ENCODE measurements around the gene XPC. TPM values are rescaled to one million over a fixed set of nuclear protein-coding genes. Genes with fewer than 3 reads are reported as not detected.
A peak's percentile ranks its signal among the peaks of the same experiment; 100 is the strongest.

The XPC gene
- total and polyA plus RNA-seq, 2 of the 8 experiments (the other 6 are each of a cell fraction or from before 2014, with no cell fraction given), result 8.8 to 27.3 TPM

DNA sequence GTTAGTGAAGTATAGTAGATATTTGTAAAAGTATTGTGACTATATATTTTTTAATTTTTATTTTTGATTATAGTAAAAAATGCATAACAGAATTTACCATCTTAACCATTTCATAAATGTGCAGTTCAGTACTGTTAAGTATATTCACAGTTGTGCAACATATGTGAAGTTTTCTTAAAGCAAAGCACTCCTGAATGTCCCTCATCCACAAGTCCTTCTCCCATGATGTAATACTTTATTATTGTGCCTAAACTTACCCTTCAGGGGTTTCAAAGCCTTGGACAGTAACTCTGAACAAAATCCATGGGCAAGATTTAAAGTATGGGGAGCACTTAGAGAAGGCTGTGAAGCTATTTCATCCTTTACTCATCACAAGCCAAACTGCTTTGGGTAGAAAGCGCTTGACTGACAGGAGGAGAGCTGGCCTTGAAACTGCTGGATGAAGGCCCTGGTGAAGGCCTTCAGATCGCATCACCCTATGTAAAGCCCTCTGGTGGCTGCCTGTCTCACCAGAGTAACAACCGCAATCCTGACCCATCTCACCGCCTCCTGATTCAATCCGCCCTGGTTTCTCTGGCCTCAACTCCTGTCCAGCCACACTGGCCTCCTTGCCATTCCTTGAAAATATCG lies 28.3 kb upstream of the XPC start (continued):
- TF ChIP-seq, protein P1, sequence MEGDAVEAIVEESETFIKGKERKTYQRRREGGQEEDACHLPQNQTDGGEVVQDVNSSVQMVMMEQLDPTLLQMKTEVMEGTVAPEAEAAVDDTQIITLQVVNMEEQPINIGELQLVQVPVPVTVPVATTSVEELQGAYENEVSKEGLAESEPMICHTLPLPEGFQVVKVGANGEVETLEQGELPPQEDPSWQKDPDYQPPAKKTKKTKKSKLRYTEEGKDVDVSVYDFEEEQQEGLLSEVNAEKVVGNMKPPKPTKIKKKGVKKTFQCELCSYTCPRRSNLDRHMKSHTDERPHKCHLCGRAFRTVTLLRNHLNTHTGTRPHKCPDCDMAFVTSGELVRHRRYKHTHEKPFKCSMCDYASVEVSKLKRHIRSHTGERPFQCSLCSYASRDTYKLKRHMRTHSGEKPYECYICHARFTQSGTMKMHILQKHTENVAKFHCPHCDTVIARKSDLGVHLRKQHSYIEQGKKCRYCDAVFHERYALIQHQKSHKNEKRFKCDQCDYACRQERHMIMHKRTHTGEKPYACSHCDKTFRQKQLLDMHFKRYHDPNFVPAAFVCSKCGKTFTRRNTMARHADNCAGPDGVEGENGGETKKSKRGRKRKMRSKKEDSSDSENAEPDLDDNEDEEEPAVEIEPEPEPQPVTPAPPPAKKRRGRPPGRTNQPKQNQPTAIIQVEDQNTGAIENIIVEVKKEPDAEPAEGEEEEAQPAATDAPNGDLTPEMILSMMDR (IDR thresholded peaks at IDR 0.05; ENCODE audit: control extremely low read depth in 1 of 3, insufficient read depth in 1 of 3, low read depth in 1 of 3, low read length in 3 of 3), result peak; percentile 16 to 36 (median 30)
- TF ChIP-seq GABPA (IDR thresholded peaks at IDR 0.05; ENCODE audit: borderline replicate concordance, insufficient read depth, low read length) (no peak), CBX8 (IDR thresholded peaks at IDR 0.05; ENCODE audit: borderline replicate concordance, low read depth, low read length) (no peak), CTBP2 (IDR thresholded peaks at IDR 0.05; ENCODE audit: borderline replicate concordance, insufficient read depth, insufficient read length, low read length) (no peak), RAD21 (IDR thresholded peaks at IDR 0.05 in 1 of 2, conservative IDR thresholded peaks at IDR 0.05 in 1 of 2; ENCODE audit: low read depth in 2 of 2, low read length in 2 of 2) (peak; percentile 6 to 21; a peak in 2 of 4 replicates), TAF7 (optimal IDR thresholded peaks at IDR 0.05; ENCODE audit: borderline replicate concordance, low read depth, low read length) (no peak), BRCA1 (IDR thresholded peaks at IDR 0.05; ENCODE audit: low read depth, low read length) (no peak), BCL11A (IDR thresholded peaks at IDR 0.05; ENCODE audit: low read depth in 2 of 2, low read length in 2 of 2) (no peak)

Data from H1 (cell line).